K562 (cell line): ENCODE data around the gene SLC25A10. TPM values are rescaled to one million over a fixed set of nuclear protein-coding genes. Genes with fewer than 3 reads are reported as not detected.
A peak's percentile ranks its signal among the peaks of the same experiment; 100 is the strongest.

ENCODE experiments used
- BCOR ChIP-seq: fragments of 450-650 bp; IDR thresholded peaks from 2 replicates; pipeline ENCODE4 v1.6.1; 2016
- CREB1 ChIP-seq, 2 experiments: sonication (generic) in 1 of 2; formaldehyde crosslinking in 1 of 2; IDR thresholded peaks; 2 replicates each; pipeline versions ENCODE4 v1.6.1 to v1.8.0; 2012 to 2022; ENCODE audit warnings: inconsistent platforms in 1 of 2, mild to moderate bottlenecking in 1 of 2, missing genetic modification reagents in 1 of 2, moderate library complexity in 1 of 2
- HMGXB4 ChIP-seq: sonication (generic); formaldehyde crosslinking; IDR thresholded peaks from 2 replicates; pipeline ENCODE4 v1.8.1; 2023; ENCODE audit warnings: mild to moderate bottlenecking, missing genetic modification reagents
- NCOA6 ChIP-seq: fragments of 450-650 bp; IDR thresholded peaks from 2 replicates; pipeline ENCODE4 v1.6.1; 2017; ENCODE audit warnings: mild to moderate bottlenecking
- PTRF ChIP-seq: fragments of 450-650 bp; IDR thresholded peaks from 2 replicates; pipeline ENCODE4 v1.6.1; 2016; ENCODE audit warnings: mild to moderate bottlenecking, missing genetic modification characterization, missing compliant biosample characterization
- RBFOX2 ChIP-seq: fragments of 200-400 bp; formaldehyde crosslinking; IDR thresholded peaks from 2 replicates; pipeline ENCODE4 v1.6.1; 2017; ENCODE audit warnings: low read depth, mild to moderate bottlenecking, low read length, moderate library complexity
- TAF1 ChIP-seq: IDR thresholded peaks from 2 replicates; pipeline ENCODE4 v1.6.1; 2011; ENCODE audit warnings: mild to moderate bottlenecking, low read length, moderate library complexity; ENCODE audit not compliant: insufficient read depth, control insufficient read depth, severe bottlenecking; ENCODE audit errors: extremely low read depth
- USF2 ChIP-seq: sonication (generic); formaldehyde crosslinking; IDR thresholded peaks from 2 replicates; pipeline ENCODE4 v1.5.0; 2020; ENCODE audit warnings: missing genetic modification reagents
- WHSC1 ChIP-seq: IDR thresholded peaks from one replicate; pipeline ENCODE4 v1.6.1; 2012; ENCODE audit warnings: low read length, control low read depth, inconsistent platforms
- ZBTB1 ChIP-seq: sonication (generic); formaldehyde crosslinking; IDR thresholded peaks from 2 replicates; pipeline ENCODE4 v1.8.1; 2023; ENCODE audit warnings: missing genetic modification reagents, low read depth, mild to moderate bottlenecking, borderline replicate concordance
- ZNF121 ChIP-seq: sonication (generic); formaldehyde crosslinking; conservative IDR thresholded peaks from 2 replicates; pipeline ENCODE4 v1.8.0; 2022; ENCODE audit warnings: missing genetic modification reagents
- polyA plus RNA-seq, 8 experiments: library from polyadenylated mRNA; depleted of rRNA in 4 of 8; stranded (reverse) in 5 of 8; unstranded in 3 of 8; fragments of >200 nt; fragmentation: Nextera tagmentation in 2 of 8; fragmentation: Illumina TruSeq in 1 of 8; extraction: Ambion mirVana in 2 of 8; extraction: Trizol in 1 of 8; gene quantifications; 2 replicates each; pipeline versions ENCODE4 v1.2.1 to v1.2.3, GENCODE V29; 2011 to 2014; ENCODE audit warnings: inconsistent platforms in 1 of 8, missing spikeins in 1 of 8
- total RNA-seq, 7 experiments: library from RNA; depleted of rRNA in 6 of 7; stranded (reverse); fragments of >200 nt in 6 of 7; fragmentation: Illumina TruSeq in 2 of 7; extraction: Trizol in 2 of 7; gene quantifications; 2 replicates each; pipeline versions ENCODE4 v1.2.1 to v1.2.3, GENCODE V29; 2011 to 2021; ENCODE audit warnings: low replicate concordance in 1 of 7
- TF ChIP-seq, protein P1 (sequence below): fragments of 200-400 bp; formaldehyde crosslinking; IDR thresholded peaks from 2 replicates; pipeline ENCODE4 v1.6.1; 2017; ENCODE audit warnings: mild to moderate bottlenecking, low read depth, low read length, moderate library complexity
- TF ChIP-seq, protein P2 (sequence below), 2 experiments: fragments of 450-650 bp; formaldehyde crosslinking in 1 of 2; IDR thresholded peaks; 2 replicates each; pipeline versions ENCODE4 v1.4.0 to v1.6.1; 2014 to 2020; ENCODE audit warnings: mild to moderate bottlenecking in 2 of 2, borderline replicate concordance in 1 of 2, low read depth in 1 of 2

The SLC25A10 gene
- total and polyA plus RNA-seq, 9 of the 15 experiments (the other 6 are each of a cell fraction or from before 2014, with no cell fraction given) = 0.10 to 85.6 (median 34.3) TPM

DNA sequence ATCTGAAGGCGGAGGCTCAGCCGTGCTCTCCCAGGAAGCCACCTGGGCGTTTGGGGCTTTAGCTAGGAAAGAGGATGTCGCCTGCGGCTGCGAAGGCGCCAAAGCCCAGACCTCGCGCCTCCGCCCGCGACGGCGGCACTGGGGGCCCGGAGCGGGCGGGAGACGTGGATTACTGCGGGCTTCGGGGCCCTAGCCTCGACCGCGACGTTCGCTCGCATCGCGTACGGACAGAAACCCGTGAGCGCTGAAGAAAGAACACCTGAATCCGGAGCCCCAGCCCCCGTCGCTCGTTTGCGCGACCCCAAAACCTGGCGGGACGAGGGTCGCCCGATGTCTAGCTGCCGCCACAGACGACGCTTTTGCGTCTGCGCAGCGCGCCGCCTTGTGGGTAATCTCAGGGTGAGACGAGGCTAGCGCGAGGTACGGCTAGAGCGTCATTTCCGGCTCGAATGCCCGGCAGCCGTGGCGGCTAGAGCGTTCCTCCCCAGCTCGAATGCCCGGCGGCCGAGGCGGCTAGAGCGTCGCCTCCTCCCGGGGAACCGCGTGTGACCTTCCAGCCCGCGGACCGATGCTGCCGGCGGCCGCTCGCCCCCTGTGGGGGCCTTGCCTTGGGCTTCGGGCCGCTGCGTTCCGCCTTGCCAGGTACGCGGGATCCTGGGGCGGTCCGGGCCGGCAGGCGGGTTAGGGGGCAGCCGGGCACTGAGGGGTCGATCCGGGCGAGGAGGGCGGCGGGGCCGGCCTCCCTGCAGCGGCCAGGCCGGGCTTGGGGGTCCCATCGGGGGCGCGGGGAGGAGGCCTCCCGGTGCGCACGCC, 8.9 kb upstream of the SLC25A10 start, which contains the start of gene MRPL12 (continued):
- TF ChIP-seq HMGXB4 (CRISPR knock-in tag) (peak; percentile 91), CREB1 (IDR thresholded peaks at IDR 0.05) (peak; percentile 88), CREB1 (CRISPR knock-in tag; IDR thresholded peaks at IDR 0.05) (peak; percentile 95), BCOR (no peak), WHSC1 (no peak), USF2 (CRISPR knock-in tag) (no peak), RBFOX2 (peak; percentile 98), TAF1 (peak; percentile 92), NCOA6 (no peak), PTRF (no peak), ZNF121 (CRISPR knock-in tag) (no peak), ZBTB1 (CRISPR knock-in tag) (peak; percentile 79; the same call in 1 of the 2 replicates)
- TF ChIP-seq, protein P1, sequence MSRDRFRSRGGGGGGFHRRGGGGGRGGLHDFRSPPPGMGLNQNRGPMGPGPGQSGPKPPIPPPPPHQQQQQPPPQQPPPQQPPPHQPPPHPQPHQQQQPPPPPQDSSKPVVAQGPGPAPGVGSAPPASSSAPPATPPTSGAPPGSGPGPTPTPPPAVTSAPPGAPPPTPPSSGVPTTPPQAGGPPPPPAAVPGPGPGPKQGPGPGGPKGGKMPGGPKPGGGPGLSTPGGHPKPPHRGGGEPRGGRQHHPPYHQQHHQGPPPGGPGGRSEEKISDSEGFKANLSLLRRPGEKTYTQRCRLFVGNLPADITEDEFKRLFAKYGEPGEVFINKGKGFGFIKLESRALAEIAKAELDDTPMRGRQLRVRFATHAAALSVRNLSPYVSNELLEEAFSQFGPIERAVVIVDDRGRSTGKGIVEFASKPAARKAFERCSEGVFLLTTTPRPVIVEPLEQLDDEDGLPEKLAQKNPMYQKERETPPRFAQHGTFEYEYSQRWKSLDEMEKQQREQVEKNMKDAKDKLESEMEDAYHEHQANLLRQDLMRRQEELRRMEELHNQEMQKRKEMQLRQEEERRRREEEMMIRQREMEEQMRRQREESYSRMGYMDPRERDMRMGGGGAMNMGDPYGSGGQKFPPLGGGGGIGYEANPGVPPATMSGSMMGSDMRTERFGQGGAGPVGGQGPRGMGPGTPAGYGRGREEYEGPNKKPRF = no peak
- TF ChIP-seq, protein P2, sequence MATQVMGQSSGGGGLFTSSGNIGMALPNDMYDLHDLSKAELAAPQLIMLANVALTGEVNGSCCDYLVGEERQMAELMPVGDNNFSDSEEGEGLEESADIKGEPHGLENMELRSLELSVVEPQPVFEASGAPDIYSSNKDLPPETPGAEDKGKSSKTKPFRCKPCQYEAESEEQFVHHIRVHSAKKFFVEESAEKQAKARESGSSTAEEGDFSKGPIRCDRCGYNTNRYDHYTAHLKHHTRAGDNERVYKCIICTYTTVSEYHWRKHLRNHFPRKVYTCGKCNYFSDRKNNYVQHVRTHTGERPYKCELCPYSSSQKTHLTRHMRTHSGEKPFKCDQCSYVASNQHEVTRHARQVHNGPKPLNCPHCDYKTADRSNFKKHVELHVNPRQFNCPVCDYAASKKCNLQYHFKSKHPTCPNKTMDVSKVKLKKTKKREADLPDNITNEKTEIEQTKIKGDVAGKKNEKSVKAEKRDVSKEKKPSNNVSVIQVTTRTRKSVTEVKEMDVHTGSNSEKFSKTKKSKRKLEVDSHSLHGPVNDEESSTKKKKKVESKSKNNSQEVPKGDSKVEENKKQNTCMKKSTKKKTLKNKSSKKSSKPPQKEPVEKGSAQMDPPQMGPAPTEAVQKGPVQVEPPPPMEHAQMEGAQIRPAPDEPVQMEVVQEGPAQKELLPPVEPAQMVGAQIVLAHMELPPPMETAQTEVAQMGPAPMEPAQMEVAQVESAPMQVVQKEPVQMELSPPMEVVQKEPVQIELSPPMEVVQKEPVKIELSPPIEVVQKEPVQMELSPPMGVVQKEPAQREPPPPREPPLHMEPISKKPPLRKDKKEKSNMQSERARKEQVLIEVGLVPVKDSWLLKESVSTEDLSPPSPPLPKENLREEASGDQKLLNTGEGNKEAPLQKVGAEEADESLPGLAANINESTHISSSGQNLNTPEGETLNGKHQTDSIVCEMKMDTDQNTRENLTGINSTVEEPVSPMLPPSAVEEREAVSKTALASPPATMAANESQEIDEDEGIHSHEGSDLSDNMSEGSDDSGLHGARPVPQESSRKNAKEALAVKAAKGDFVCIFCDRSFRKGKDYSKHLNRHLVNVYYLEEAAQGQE (IDR thresholded peaks at IDR 0.05; ENCODE audit: borderline replicate concordance) = no peak
- TF ChIP-seq, protein P2 (CRISPR knock-in tag; IDR thresholded peaks at IDR 0.05; ENCODE audit: low read depth) = no peak; the same call in 1 of the 2 replicates
